ENCODE data around the gene FKBP10.

DNA sequence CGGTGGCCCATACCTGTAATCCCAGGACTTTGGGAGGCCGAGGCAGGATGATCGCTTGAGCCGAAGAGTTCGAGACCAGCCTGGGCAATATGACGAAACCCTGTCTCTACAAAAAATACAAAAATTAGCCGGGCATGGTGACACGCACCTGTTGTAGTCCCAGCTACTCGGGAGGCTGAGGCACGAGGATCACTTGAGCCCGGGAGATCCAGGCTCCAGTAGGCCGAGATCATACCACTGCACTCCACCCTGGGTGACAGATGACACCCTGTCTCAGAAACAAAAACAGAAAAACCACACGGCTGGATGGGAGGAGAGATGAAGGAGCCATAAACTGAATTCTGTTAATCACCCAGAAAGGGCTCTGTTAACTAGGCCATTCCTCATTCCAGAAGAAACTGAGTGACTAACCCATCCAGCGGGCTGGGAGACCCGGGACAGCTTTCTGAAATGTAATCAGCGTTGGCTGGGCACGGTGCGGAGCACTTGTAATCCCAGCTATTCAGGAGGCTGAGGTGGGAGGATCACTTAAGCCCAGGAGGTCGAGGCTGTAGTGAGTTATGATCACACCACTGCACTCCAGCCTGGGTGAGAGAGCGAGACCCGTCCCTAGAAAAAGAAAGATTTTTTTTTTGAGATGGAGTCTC is 23.9 kb downstream of the FKBP10 start:
- TF ChIP-seq, protein P1, sequence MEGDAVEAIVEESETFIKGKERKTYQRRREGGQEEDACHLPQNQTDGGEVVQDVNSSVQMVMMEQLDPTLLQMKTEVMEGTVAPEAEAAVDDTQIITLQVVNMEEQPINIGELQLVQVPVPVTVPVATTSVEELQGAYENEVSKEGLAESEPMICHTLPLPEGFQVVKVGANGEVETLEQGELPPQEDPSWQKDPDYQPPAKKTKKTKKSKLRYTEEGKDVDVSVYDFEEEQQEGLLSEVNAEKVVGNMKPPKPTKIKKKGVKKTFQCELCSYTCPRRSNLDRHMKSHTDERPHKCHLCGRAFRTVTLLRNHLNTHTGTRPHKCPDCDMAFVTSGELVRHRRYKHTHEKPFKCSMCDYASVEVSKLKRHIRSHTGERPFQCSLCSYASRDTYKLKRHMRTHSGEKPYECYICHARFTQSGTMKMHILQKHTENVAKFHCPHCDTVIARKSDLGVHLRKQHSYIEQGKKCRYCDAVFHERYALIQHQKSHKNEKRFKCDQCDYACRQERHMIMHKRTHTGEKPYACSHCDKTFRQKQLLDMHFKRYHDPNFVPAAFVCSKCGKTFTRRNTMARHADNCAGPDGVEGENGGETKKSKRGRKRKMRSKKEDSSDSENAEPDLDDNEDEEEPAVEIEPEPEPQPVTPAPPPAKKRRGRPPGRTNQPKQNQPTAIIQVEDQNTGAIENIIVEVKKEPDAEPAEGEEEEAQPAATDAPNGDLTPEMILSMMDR (IDR thresholded peaks at IDR 0.05; ENCODE audit: poor library complexity), result no peak
- TF ChIP-seq EZH2 (IDR thresholded peaks at IDR 0.05; ENCODE audit: borderline replicate concordance), result no peak

Data from hepatocyte (in vitro differentiated cells).